Measurements from ENCODE around the gene SREBF1. TPM values are rescaled to one million over a fixed set of nuclear protein-coding genes. Genes with fewer than 3 reads are reported as not detected.

The SREBF1 gene
- total RNA-seq, 1 donor from 2014 or later: 28.8 TPM

- no peak for DNase-seq
Measured at GRCh38 chr17:17779015-17779611, 57.7 kb downstream of the SREBF1 start.

- no peak for DNase-seq
Measured at GRCh38 chr17:17778308-17779014, 58.3 kb downstream of the SREBF1 start.

DNA sequence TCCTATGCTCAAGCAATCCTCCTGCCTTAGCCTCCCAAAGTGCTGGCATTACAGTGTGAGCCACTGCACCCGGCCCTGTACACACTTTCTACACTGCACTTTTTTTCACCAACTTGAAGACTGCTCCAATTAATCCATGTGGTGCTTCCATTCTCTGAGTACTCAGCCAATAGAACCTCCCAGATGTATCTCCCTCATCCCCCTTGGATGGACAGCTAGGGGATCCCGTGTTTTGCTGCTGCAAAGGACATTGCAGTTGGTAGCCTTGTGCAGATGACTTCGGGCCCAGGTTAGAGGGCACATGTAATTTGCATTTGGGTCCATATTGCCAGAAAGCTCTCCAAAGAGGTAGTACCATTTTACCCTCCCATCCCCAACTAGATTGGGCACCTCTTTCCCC lies 59.9 kb downstream of the SREBF1 start:
- no peak for DNase-seq

- DNase-seq: peak; percentile 55
Measured at GRCh38 chr17:17774009-17774881, 62.5 kb downstream of the SREBF1 start.

- no peak for DNase-seq
Measured at GRCh38 chr17:17772231-17772630, 64.6 kb downstream of the SREBF1 start.

DNA sequence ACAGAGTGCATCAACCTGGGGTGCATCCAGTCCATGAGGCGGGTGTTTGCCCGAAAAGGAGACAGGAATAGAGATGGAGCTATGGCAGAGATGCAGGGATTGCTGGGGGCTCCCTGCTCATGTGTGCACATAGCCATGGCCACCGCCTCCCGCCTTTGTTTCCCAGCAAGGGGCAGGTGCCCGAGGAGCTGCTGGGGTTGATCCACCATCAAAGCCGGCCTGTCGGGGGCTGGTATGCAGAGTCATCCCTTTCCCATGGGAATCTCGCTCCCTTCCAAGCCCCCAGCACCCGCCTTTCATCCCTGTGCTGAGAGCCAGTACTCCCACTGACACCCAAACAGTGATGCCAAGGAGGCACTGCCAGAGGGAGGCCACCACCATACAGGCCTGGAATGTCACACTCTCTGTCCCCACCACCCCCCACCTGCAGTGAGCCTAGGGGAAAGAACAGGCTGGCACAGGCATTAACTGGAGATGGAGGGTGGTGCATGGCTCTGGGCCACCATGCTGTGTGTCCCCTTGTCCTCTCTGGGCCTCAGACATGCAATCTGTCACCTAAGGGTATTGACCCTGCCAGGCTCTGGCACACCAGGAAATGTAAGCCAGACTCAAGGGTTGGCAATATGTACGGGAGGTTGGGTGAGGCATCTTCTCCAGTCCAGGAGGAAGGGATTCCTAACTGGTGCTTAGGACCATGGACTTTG lies 65.1 kb downstream of the SREBF1 start:
- DNase-seq: no peak

DNA sequence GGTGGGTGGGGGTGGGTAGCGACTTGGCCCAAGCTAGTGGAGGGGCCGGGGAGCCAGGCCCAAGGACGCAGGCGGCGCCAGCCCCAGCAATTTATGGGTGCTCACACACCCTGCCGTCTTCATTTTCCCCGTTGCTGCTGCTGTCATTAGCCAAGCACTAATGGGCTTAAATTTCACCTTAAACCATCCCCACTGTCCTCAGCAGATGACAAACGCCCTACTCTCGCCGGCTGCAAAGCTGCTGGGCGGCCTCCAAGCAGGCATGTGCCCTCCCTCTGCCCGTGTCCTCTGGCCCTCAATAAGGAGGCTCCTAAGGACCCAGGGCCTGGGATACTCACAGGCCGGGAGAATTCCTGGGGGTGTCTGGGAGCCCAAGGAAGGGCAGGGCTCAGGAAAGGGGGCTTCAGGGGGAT lies 66.1 kb downstream of the SREBF1 start:
- DNase-seq: no peak

DNA sequence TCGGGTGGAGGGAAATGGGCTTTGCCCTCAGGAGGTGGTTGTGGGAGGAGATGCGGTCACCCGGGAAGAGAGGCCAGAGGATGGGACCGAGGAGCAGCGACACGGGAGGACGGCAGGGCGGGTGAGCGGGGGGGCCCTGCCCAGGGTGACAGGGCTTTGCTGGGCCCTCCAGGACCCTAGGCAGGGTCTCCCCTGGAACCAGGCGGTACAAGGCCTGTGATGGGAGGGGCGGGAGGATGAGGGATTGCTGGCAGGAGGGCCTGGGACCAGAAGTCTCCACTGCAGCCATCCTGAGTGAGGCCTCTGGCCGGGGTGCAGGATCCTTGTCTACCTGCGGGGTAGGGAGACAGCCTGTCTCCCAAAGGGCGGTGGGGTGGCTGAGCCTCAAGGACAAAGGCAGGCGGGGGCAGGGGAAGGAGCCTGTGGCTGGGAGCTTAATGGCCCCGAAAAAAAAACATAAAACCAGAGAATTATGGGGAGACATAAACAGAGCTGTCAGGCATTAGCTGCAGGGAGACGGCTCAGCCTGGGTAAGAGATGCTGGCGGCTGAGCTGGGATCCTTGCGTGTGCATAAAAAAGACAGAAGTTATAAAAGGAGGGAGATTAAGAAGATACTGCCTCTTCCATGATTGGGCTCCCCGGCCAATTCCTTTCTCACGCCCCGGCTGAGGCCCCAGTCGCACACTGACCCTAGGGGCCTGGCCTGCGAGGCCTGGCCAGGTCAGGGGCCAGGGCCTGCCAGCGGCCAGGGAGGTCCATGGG lies 66.7 kb downstream of the SREBF1 start:
- no peak for DNase-seq

- DNase-seq: peak; percentile 23
Measured at GRCh38 chr17:17768424-17769088, 68.2 kb downstream of the SREBF1 start.

DNA sequence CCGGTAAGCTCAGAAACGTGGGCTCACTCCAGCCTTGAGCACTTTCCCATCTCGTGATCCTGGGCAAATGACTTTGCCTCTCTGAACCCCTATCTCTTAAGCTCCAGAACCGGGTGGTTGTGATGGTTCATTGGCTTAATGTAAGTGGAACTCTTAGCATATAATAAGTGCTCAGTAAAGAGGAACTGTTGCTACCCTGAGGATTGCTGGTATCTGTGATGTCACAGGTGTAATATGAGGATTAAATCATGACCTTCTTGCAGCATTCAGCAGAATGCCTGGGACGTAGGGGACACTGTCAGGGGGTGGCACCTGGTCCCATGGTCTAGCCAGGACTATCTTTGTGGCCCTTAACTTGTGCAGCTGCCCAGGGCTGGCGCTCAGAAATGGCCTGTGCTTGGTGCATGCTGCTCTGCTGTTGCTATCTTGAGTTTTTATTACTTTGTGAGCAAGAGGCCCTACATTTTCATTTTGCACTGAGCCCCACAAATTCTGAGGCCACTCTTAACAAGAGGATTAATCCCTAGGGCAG lies 68.8 kb downstream of the SREBF1 start:
- DNase-seq: no peak

GRCh38 chr17:17767154-17767869 lies 69.5 kb downstream of the SREBF1 start:
- DNase-seq: no peak

DNA sequence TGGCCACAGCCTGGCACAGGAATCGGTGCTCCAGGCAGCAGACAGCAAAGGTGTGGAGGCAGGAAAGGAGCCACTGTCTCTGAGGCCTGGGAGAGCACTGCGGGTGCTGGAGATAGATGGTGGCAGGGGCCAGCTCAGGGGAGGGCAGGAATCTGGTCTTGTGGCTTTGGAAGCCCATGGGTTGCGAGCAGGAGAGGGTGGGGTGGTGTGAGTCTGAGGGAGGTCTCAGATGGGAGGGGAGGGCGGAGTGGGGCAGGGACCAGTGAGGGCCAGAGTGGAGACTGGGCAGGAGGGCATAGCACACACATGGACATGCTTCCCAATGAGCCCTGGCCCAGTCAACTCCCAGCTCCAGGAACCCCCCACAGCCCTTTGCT lies 70.1 kb downstream of the SREBF1 start:
- no peak for DNase-seq

- no peak for DNase-seq
Measured at GRCh38 chr17:17766077-17766743, 70.6 kb downstream of the SREBF1 start.

- no peak for DNase-seq
Measured at GRCh38 chr17:17765359-17766076, 71.3 kb downstream of the SREBF1 start.

DNA sequence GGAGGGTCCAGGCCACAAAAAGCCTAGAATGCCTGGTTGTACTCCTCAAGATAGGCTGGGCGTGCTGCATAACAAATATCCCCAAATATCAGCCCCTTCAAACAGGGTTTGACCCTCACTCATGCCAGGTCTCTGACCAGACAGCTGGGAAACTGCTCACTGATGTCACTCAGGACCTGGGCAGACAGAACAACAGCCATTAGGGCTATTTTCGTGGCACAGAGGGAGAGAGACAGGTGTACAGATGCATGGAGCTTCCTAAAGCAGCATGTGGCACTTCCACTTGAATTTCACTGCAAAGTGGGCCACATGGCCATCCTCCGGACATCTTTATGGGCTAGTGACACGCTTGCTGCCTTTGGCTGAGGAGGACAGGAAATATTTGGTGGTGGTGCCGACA lies 73.1 kb downstream of the SREBF1 start:
- DNase-seq: no peak

DNA sequence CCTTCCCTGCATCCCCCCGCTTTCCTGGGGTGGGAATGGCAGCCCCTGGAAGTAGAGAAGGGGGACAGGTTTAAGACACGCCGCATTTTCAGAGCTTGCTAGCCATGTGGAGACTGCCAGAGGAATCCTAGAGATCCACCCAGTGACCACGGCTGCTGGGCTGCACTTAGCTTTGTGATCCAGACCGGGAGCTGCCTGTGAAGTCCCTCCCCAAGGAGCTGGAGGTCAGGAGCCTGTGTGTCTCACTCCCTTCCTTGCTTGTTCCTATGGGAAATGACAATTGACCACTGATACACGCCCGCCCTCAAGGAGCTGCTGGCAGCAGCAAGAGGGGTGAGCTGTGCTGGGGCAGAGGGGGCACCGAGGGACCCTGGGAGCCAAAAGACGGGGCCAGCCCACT lies 73.7 kb downstream of the SREBF1 start:
- DNase-seq: no peak

GRCh38 chr17:17762744-17763105 lies 74.1 kb downstream of the SREBF1 start:
- no peak for DNase-seq

All from dermis blood vessel endothelial cell (primary cell).